GM20431 (cell line): Measurements from ENCODE around the gene AKAP11.

Experiments used
- in situ Hi-C: fragments of 300-500 bp; cut with MseI, MboI; formaldehyde crosslinking; loops from one replicate; pipeline ENCODE4 v1.15.0; 2020; ENCODE audit warnings: low sequenced_read_pairs; ENCODE audit not compliant: unreplicated experiment

Gene AKAP11

DNA sequence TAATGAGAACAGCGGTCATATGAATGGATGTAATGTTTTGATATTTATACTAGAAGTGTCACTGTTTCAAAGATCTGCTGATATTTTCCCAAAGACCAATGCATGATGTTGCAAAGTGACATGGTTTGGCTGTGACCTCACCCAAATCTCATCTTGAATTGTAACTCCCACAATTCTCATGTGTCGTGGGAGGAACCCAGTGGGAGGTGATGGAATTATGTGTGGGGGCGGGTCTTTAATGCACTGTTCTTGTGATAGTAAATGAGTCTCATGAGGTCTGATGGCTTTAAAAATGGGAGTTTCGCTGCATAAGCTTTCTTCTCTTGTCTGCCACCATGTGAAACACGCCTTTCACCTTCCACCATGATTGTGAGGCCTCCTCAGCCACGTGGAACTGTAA, 98.3 kb downstream of the AKAP11 start:
- in situ Hi-C loops, result no loop called here
